GM18951 (cell line): ENCODE results near the gene NFATC2.

Source experiments
- POLR2A ChIP-seq: IDR thresholded peaks from 4 replicates; pipeline ENCODE4 v1.6.1; 2011; ENCODE audit warnings: mild to moderate bottlenecking; ENCODE audit not compliant: insufficient read length, insufficient read depth; ENCODE audit errors: extremely low read depth
- in situ Hi-C: fragments of 300-500 bp; cut with MboI; formaldehyde crosslinking; loops from one replicate; pipeline ENCODE4 v1.12.0; 2022; ENCODE audit warnings: low sequenced_read_pairs, mixed read lengths, inconsistent platforms; ENCODE audit not compliant: unreplicated experiment

NFATC2 gene

GRCh38 chr20:51536116-51537069, 6.1 kb downstream of the NFATC2 start:
- in situ Hi-C loops, result no loop called here
- TF ChIP-seq POLR2A, result no peak

- TF ChIP-seq POLR2A, result no peak
- in situ Hi-C loops, result no loop called here
Measured at GRCh38 chr20:51535674-51536073, 6.8 kb downstream of the NFATC2 start.

DNA sequence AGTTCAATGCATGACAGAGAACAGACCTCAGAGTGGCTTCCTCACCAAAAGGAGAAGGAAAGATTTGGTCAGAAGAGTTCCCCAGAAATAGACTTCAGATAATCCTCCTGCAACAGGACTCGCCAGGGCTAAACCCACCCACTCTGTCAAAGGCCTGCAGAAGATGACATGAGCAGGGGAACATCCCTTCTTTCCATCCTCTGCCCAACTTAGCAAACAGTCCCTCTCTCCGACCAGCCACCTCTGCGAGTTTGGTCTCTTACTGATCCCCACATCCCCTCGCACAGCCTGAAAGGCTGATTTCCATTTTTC, 7.5 kb downstream of the NFATC2 start:
- no peak for TF ChIP-seq POLR2A
- in situ Hi-C loops, result no loop called here

DNA sequence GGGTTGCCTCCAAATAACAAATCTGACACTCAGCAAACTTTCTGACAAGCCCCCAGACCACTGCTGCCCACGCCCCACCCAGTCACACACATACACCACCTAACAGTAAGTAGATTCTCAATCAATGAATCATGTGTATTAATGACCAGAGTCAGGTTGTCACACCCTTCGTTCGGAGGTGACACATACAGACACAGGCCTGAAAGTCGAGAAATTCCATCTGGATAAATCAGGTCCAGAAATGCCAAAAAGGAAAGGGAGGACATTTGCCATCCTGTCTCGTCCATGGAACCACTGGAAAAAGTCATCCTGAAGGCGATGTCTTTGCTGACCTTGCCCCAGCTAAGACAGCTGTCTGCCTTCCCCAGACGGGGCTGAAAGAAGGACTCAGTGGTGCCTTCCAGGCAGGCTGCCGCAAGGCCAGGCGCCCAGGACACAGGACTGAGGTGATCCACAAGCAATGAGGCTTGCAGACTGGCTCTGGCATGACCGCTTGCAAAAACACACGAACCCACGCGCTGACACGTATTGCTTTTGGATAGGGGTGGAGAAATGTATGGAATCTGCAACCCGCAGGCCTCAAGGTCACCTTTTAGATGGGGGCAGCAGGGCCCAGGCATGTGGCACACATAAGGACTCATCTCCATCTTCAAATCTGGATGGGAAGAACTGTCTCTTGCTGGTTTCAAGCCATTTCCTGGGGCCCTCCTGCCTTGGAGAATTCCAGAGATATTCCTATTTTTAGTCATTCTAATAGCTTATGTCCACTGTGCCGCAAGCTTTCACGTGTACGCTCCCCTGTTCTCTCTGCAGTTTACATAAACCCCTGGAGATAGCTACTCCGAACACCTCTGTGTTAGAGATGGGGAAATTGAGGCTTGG, 9.0 kb downstream of the NFATC2 start:
- no peak for TF ChIP-seq POLR2A
- in situ Hi-C loops, result no loop called here

GRCh38 chr20:51532577-51533191, 9.8 kb downstream of the NFATC2 start:
- no peak for TF ChIP-seq POLR2A
- in situ Hi-C loops, result no loop called here

- in situ Hi-C loops, result no loop called here
Measured at GRCh38 chr20:51531712-51532456, 10.6 kb downstream of the NFATC2 start.

DNA sequence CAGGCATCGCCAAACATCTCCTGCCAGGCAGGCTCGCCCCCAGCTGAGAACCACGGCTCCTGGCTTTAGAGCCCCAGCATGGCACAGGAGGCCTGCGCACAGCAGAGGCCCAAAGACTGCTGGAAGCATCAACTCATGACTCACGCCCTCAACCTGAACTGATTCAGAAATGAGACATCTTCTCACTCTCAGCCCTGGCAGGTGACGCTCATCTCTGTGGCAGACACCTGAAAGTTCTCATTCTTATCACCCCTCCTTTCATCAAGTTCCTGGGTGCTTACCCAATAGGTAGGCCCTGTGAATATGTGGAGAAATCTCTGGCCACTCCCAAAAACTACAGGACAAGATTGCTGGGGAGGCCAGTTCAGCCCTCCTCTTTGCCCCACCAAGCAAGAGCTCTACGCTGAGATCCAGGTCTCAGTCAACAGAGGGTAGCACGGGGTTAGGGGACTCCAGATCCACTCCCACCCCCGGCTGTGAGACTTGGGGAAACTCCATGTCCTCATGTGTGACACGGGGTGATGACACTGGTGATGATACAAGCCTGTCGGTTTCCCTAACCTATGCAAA, 11.3 kb downstream of the NFATC2 start:
- in situ Hi-C loops, result no loop called here

More at GRCh38 chr20:51531712-51532456, 10.6 kb downstream of the NFATC2 start:
- TF ChIP-seq POLR2A, result no peak

GRCh38 chr20:51529758-51530157, 12.8 kb downstream of the NFATC2 start:
- TF ChIP-seq POLR2A, result no peak
- in situ Hi-C loops, result no loop called here

More for the DNA sequence above, 11.3 kb downstream of the NFATC2 start:
- TF ChIP-seq POLR2A, result peak; percentile 35

DNA sequence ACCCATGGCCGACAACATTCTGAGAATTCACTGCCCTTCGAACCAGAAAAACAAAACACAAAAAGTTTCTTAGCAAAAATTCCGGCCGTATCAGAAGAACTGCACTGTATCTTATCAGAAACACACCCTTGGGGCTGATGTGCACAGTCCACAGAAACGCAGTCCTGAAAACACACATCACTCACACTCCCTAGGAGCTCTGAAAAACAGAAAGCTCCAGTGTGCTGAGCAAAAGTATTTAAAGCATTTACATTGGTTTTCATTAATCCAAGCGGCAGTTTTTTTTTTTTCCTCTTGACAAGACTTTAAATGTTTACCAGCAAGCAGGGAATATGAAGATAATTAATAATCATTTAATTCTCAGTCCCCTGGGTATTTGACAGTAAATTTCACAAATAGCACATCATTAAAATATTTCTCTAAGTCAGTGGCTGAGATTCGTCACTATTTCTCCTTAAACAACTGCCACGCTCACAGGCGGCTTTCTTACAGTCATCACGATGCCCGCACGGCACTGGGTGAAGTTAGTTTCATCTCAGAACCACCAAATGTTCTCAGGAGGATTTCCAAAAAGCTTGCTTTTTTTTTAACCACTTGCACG, 13.3 kb downstream of the NFATC2 start:
- in situ Hi-C loops, result no loop called here
- TF ChIP-seq POLR2A, result no peak

DNA sequence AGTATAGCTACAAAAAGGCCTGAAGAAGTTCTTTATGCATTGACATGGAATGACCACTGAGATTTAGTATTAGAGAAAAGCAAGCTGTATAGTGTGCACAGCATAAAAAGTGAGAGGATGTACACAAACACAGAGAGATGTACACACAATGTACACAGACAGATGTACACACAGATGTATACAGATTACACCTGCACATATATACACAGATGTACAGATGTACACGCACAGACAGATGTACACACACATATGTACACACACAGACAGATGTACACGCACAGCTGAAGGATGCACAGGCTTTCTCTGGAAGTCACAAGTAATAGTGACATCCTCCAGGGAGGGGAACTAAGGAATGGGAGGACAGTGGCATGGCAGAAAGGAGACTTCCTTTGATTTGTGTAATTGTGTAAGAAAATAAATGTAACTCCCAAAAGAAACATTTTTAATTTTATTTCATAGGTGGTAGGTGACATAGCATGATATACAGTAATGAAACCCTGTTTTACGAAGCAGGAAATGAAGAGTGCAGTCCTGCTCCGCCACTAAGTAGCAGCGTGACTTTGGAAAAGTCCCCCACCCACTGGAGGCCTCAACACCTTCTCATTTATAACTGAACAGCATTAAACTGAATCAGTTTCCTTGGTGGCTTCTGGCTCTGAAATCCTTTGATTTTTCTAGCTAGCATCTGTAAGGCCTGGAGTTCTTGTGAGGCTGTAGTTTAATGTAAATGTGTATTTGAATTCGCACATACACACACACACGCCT, 14.1 kb downstream of the NFATC2 start:
- no peak for TF ChIP-seq POLR2A
- in situ Hi-C loops, result no loop called here

DNA sequence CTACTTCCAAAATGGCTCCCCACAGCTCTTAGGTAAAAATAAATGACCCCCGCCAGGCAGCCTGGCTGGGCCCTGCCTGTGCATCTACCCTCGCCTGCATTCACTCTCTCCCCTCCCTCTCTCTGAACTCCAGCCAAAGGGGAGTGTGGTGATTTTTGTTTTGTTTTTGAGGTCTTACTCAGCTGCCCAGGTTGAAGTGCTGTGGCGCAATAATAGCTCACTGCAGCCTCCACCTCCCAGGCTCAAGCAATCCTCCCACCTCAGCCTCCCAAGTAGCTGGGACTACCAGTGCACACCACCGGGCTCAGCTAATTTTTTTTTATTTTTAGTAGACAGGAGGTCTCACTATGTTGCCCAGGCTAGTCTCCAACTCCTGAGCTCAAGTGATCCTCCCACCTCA, 15.8 kb downstream of the NFATC2 start:
- in situ Hi-C loops, result no loop called here
- no peak for TF ChIP-seq POLR2A
